VCaP (cell line): ENCODE data around the gene YEATS2.
A peak's percentile ranks its signal among the peaks of the same experiment; 100 is the strongest.

Experiments used
- H3K27ac ChIP-seq: fragments of 450-650 bp; 2 replicates; pipeline ENCODE4 v1.5.1; 2017
- TF ChIP-seq, protein P1 (sequence below): fragments of 450-650 bp; conservative IDR thresholded peaks from 2 replicates; pipeline ENCODE4 v1.5.1; 2017; ENCODE audit warnings: mild to moderate bottlenecking, moderate library complexity

YEATS2 gene

DNA sequence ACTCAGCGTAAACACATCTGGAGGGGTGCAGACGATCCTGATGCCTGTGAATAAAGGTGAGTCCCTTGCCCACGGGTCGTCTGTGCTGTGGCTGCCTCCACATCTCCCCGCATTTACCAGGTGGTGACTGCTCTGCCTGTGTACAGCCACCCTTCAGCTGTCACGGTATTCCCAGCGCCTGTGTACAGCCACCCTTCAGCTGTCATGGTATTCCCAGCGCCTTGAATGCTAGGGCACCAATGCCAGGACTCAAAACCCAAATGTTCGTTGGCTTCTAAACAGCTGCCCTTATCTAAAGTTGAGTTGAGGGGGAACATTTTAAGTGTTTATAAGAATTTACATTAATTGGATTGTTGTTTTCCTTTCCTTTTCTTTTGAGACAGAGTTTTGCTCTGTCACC is 100.4 kb downstream of the YEATS2 start:
- TF ChIP-seq, protein P1, sequence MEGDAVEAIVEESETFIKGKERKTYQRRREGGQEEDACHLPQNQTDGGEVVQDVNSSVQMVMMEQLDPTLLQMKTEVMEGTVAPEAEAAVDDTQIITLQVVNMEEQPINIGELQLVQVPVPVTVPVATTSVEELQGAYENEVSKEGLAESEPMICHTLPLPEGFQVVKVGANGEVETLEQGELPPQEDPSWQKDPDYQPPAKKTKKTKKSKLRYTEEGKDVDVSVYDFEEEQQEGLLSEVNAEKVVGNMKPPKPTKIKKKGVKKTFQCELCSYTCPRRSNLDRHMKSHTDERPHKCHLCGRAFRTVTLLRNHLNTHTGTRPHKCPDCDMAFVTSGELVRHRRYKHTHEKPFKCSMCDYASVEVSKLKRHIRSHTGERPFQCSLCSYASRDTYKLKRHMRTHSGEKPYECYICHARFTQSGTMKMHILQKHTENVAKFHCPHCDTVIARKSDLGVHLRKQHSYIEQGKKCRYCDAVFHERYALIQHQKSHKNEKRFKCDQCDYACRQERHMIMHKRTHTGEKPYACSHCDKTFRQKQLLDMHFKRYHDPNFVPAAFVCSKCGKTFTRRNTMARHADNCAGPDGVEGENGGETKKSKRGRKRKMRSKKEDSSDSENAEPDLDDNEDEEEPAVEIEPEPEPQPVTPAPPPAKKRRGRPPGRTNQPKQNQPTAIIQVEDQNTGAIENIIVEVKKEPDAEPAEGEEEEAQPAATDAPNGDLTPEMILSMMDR = no peak
- no peak overlapping the region for H3K27ac ChIP-seq

DNA sequence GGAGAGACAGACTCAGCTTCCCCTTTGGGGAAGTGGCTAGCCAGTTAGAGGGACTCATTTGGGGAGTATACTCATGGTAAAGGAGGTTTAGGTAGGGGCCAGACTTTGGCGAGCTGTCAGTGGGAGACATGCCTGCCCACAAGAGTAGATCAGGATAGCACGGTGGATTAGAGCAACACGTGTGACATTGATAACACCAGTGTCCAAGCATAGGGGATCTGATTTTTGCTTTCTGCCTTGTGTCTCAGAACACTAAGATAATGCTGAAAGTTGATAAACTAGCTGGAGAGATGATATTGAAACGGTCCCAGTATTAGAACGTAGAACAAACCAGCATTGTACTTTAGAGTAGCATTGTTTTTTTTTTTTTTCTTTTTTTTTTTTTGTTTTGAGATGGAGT is 101.9 kb downstream of the YEATS2 start:
- H3K27ac ChIP-seq = no peak overlapping the region
- TF ChIP-seq, protein P1 = no peak

DNA sequence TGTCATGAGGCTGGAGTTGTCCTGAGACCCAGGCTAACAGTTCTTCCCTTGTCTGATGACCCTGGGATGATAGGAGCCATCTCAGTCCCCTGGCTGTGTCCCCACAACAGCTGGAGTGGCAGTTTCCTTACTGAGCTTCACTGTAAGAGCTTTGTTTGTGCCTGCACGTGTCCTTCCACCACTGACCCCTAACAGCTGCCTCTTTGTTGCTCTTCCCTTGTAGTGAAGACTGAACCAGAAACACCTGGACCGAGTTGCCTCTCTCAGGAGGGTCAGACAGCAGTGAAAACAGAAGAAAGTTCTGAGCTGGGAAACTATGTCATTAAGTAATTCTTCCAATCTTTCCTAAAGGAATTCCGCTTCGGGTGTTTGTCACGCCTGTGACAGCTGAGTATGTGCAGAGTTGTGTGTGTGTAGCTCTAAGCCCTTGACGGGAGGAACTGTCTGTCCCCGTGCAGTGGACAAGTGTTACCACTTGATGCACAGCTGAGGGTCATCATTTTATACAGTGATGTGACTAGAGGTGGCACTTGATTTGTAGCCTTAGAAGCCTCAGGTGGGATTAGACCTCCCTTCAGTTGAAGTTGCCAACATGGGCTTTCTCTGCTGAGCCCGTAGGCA is 102.8 kb downstream of the YEATS2 start:
- TF ChIP-seq, protein P1 = no peak

DNA sequence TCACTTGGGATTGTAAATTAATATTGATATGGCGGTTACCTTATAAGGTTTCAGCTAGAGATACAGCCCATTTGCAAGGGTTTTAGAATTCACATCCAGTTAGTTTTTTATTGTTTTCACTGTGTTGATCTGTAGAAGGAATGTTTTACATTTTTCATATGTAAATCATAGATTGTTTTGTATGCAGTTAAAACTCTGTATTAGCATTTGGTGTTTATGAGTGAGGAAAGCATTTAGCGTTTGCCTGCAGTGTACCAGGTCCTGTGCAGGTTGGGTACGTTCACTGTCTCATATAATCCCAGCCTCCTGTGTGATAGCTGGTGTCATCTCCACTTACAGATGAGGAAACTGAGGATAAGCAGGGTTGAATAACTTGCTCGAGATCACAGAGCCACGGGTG is 104.0 kb downstream of the YEATS2 start:
- no peak overlapping the region for H3K27ac ChIP-seq

More for the DNA sequence above, 102.8 kb downstream of the YEATS2 start:
- H3K27ac ChIP-seq = no peak overlapping the region

DNA sequence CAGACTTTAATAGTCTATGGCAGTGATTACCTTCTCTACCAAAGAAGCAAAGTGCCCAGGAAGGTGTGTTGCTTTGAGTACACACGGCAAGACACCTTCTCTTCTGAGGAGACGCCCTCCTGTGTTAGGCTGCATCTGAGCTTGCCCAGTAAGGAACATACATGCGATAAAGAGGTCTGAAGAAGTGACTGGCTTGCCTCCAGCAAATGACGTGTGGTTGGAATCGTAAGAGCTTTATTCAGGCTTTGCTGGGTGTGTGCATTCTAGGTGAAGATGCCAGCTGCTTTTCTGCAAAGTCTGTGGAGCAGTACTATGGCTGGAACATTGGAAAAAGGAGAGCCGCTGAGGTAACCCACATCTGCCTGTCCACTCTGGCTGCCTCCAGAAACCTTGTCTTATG is 105.4 kb downstream of the YEATS2 start:
- no peak overlapping the region for H3K27ac ChIP-seq
- TF ChIP-seq, protein P1 = no peak

More for the DNA sequence above, 104.0 kb downstream of the YEATS2 start:
- TF ChIP-seq, protein P1 = no peak

DNA sequence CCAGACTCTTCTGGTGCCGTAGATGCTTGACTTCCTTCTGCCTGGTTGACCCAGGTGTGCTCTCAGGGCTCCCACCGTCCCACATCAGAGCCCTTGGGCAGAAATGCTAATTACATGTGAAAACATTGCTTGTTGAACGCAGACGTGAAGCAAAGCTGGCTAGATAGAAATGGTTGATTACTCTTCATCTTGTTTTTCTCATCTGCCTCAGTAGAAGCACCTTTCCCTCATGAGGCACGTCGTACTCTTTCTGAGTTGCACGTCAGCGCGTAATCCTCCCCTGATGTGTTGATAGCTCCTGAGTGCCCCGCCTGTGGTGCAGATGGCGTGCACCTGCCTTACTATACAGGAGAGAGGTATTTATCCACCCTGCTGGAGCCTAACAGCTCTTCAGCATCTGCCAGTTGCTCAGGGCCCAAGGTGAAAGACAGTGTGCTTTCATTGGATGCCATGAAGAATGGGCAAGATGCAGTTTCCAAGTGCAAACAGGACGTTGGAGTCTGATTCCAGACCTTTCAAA is 109.7 kb downstream of the YEATS2 start:
- H3K27ac ChIP-seq = peak overlapping the region; percentile 51; the same call in 1 of the 2 replicates
- TF ChIP-seq, protein P1 = no peak

DNA sequence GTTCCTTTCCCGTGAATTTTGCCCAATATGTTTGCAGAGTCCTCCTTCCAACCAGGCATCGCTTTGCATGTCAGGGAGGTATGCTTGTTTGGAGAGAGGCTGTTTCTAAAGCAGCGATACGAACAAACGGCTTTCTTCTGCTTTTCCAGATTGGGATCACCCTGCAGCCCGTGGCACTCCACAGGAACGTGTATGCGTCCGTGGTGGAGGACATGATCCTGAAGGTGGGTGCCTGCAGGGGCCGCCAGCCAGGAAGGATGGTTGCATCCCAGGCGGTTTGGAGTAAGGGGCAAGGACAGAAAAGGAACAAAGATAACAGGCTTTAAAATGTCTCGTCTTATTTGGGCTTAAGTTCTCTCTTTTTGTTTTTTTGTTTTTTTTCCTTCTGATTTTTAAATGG is 110.3 kb downstream of the YEATS2 start:
- TF ChIP-seq, protein P1 = no peak

More for the DNA sequence above, 110.3 kb downstream of the YEATS2 start:
- H3K27ac ChIP-seq = peak overlapping the region; percentile 51
